HG03060 (cell line): ENCODE measurements around the gene TEAD2.
"Not testable (repeated sequence)": the region's sequence is repeated elsewhere in the genome, so short reads cannot be mapped to it uniquely, and the experiment has no call there.

Experiments
- ATAC-seq: cut with Tn5 transposase; IDR thresholded peaks from one replicate; pipeline ENCODE4 v1.9.1; 2021; ENCODE audit warnings: low read depth, moderate number of reproducible peaks; ENCODE audit not compliant: unreplicated experiment

Gene TEAD2

DNA sequence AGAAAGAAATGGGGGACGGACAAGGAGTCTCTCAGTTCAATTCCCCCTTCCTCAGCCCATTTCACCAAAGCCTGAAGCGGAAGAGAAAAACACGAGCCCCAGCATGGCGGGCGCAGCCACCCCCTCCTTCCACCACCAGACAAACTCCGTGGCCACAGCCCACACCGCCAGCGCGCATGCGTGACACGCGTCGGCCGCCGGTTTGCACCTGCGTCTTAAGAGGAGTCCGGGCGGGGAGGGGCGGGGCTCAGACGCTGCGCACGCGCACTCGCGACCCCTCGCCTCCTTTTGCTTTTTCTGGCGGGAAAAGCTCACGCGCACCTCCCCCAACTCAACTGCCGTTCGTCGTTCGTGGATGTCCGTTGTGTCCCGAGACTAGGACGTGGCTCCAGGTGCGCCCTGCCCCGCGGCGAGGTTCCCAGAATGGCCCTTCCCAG, 25.7 kb upstream of the TEAD2 start, which contains the start of gene KASH5:
Gene KASH5, plus strand, starts transcription at position 314 of the 437 bp plus-strand sequence. CDS start 2,635 bp downstream, outside the sequence.
- ATAC-seq, result no peak

DNA sequence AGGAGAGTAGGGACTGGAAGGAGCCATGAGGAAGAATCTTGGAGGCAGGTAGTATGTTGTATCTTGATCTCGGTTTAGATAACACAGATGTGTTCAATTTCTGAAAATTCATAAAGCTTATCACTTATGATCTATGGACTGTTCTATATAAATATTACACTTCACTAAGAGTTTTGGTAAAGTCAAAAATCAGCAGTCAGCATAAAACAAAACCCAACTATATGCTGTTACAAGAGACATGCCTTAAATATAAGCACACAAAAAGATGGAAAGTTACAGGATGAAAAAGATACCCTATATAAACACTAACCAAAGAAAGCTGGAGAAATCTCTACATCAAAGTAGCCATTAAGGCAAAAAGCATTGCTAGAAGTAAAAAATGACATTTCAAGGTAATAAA, 21.4 kb upstream of the TEAD2 start:
- ATAC-seq, result no peak

DNA sequence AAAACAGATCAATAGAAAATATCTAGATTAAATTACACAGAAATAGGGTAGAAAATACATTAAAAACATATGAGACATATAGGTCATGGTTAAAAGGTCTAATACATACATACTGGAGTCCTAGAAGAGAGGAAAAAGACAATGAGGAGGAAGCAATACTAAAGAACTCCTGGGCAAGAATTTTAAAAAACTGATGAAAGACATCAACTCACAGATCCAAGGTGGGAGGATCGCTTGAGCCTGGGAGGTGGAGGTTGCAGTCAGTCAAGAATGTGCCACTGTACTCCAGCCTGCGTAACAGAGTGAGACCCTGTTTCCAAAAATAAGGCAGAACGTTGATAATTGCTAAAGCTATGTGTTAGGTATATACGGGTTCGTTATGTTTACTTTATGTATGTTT, 20.4 kb upstream of the TEAD2 start:
- no peak for ATAC-seq

DNA sequence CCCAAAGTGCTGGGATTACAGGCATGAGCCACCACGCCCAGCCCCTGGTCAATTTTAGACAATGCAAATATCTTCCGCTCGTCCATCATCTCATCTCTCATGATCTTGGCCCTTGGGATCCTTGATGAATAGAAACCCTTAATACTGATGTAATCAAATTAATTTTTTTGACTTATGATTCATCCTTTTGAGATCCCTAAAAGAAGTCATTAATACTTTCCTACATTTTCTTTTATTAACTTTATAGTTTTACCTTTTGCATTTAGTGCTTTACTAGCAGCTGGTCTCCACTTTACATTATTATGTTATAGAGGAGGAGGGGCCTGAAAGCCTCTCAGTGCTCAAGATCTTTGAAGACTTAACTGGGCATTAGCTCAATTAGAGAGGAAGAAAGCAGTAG, 18.2 kb upstream of the TEAD2 start:
- ATAC-seq, result no peak

DNA sequence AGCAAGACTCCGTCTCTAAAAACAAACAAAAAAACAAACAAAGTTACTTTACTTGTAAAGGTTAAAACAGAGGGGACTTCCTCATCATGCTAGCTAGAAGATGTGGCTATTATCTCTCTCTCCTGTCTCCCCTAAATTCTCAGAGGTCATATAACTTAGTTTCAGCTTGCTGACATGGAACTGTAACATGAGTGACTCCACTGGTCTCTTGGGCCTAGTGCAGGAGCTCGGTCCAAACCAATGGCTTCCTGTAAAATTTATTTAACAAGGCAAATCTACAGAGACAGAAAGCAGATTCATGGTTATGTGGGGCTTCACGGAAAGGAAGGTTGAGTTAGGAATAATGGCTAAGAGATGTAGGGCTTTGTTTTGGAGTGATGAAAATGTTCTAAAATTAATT, 16.3 kb upstream of the TEAD2 start:
- no peak for ATAC-seq

DNA sequence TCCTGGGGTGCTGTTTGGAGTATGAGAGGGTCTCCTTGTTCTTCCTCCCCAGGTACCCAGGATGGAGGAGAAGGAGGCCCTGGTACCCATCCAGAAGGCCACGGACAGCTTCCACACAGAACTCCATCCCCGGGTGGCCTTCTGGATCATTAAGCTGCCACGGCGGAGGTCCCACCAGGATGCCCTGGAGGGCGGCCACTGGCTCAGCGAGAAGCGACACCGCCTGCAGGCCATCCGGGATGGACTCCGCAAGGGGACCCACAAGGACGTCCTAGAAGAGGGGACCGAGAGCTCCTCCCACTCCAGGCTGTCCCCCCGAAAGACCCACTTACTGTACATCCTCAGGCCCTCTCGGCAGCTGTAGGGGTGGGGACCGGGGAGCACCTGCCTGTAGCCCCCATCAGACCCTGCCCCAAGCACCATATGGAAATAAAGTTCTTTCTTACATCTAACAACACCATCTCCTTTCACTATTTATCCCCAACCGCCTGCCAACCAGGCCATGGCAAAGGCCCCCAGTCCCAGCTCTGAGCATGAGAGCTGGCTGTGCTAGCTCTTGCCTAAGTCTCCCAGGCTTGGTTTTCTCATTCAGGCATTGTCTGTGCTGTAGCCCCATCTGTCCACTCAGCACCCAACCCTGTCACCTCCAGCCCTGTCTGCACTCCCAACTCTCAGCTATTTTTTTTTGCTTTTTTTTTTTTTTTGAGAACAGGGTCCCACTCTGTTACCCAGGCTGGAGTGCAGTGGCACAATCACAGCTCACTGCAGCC, 12.6 kb upstream of the TEAD2 start:
- no peak for ATAC-seq

DNA sequence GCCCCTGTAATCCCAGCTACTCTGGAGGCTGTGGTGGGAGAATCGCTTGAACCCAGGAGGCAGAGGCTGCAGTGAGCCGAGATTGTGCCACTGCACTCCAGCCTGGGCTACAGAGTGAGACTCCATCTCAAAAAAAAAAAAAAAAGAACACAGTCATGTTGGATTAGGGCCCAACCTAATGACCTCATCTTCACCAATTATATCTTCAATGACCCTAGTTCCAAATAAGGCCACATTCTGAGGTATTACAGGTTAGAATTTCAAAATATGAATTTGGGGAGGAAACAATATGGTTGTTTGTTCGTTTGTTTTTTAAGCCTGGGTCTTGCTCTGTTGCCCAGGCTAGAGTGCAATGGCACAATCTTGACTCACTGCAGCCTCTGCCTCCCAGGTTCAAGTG, 11.0 kb upstream of the TEAD2 start:
- not testable (repeated sequence) for ATAC-seq

DNA sequence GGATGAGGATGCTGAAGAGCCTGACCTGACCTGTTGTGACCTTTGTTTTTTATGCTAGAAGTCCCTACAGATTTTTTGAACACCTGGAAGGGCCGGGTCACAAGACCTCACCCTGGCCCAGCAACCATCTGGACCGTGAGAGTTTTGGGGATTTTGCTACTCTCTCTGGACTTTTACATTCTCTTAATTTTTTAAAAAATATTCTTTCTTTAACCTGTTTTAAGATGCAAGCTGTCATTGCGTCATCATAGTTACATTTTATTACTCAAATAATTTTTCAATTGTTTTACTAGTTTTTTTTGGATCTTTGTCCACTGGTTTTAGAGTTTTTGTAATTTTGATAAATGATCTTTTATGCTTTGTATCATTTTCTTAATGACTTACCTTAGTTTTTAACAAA, 9.0 kb upstream of the TEAD2 start:
- no peak for ATAC-seq

DNA sequence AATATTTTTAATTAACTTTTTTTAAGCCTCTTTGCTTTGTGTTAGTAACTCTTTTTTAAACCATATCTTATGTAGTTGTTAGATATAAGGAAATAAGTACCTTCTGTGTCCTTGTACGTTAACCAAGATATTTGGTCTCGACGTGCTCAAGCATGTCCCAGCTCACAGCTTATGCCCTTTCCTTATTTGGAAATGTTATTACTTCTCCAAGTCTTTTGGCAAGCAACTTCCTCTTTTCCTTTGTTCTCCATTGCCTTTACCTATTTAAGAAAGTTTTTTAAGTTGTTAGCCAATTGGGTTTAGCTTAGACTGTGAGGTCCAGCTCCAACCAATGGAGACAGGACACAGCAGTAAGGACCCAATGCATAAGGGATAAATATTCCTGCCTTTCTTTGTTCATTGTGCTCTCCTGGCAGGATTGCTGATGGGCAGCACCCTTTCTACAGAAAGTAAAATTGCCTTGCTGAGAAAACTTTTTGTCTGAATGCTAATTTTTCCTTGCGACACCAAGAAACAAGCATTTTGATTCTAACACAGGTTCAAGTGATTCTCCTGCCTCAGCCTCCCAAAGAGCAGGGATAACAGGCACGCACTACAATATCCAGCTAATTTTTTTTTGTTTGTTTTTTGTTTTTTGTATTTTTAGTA, 6.6 kb upstream of the TEAD2 start:
- ATAC-seq, result no peak

DNA sequence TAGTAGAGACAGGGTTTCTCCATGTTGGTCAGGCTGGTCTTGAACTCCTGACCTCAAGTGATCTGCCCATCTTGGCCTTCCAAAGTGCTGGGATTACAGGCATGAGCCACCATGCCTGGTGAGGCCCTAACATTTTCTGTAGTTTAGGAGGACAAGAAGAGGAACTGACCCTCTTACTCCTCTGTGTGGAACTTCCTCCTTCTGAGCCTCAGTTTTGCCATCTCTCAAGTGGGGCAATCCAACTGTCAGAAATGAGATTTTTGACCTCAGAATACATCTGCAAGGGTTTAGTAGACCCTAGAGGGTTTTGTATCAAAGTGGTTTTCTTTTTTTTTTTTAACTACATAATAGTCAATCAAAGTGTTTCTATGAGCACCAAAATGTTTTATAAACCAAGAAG, 3.9 kb upstream of the TEAD2 start:
- ATAC-seq, result no peak

DNA sequence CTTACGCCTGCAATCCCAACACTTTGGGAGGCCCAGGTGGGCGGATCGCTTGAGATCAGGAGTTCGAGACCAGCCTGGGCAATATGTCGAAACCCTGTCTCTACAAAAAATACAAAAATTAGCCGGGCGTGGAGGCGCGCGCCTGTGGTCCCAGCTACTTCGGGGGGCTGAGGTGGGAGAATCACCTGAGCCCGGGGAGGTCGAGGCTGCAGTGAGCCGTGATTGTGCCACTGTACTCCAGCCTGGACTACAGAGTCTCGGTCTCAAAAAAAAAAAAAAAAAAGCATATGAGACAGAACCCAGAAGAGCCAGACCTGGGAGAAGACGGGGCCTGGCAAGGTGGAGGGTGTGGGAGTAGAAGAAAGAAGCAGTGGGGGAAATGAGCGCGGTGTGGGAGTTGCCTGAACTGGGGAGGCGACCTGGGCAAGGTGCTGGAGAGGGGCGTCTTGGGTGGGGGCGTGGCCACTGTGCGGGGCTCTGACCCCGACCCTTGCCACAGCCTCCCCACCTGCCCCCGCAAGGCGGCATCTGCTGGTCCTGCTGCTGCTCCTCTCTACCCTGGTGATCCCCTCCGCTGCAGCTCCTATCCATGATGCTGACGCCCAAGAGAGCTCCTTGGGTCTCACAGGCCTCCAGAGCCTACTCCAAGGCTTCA, 2.0 kb upstream of the TEAD2 start:
- no peak for ATAC-seq

DNA sequence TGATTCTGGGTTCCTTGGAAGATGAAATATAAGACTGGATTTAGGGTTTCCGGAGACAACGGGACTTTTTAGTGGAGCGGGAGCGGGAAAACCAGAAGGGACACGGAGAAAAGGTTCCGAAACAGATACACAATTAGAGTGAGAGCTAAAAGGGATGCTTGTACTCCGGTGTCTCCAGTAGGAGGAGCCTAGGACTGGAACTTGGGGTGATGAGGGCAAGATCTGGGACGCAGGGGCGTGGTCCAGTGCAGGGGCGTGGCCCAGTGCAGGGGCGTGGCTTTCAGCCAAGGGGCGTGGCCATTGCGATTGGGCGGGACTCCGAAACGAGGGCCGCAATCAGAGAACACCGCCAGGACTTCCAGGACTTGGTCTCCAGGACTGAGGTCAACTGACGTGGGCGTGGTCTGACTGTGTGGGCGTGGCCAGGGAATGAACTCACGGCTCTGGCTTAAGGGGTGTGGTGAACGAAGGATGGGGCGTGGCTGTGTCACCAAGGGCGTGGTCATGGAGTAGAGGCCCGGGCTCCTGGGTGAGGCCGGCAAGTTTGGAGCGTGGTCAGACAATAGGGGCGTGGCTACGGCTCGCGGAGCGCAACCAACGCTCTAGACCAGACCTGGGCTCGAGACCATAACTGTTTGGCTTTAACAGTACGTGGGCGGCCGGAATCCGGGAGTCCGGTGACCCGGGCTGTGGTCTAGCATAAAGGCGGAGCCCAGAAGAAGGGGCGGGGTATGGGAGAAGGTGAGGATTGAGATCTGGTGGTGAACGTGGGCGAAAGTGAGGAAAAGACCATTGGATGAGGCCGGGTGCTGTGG, 1.3 kb upstream of the TEAD2 start, which contains the start of gene DKKL1:
Gene DKKL1, plus strand, starts transcription at position 610 of the 815 bp plus-strand sequence. Its CDS starts 122 bp downstream, at position 732.
- ATAC-seq, result peak; percentile 65

DNA sequence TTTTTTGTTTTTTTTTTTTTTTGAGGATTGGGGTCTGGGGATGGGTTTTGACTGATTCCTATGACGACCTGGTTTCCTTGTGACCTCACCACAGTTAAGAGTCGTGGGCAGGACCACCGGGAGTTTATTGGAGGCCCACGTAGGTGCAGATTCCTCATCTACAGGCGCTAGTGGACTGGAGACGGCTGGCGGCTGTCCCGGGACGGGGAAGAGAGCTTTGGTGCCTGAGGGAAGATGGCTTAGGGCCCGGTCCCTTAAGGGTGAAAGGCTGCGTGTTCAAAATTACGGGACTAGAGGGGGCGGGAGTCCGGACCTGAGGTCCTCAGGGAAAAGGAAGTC, 682 bp upstream of the TEAD2 start:
- ATAC-seq, result no peak

DNA sequence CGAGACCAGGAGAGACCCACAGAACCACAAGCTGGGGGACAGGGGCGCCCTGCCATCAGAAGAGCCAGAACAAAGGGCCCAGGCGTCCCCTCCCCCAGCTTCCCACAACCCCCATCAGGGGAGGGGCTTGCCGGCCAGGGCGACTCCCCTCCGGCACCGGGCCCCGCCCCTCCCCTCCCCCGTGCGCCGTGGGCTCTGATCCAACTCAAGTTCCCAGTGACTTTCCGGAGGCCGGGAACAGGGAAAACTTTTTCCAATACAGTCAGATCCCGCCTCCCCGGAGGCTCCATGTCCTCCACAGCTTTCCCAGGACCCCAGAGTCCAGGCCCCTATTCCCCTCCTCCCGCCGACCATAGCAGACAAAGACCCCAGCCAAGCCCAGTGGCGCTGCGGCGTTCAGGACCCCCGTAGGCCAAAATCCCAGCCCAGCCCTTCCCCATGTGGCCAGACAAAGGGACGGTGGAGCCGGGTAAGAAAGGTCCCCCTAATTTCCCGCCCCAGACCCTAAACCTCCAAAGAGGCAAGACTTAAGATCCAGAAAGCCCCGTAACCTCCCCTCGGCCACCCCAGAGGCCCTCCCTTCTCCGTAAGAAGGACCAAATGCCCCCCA, 673 bp downstream of the TEAD2 start:
- no peak for ATAC-seq

DNA sequence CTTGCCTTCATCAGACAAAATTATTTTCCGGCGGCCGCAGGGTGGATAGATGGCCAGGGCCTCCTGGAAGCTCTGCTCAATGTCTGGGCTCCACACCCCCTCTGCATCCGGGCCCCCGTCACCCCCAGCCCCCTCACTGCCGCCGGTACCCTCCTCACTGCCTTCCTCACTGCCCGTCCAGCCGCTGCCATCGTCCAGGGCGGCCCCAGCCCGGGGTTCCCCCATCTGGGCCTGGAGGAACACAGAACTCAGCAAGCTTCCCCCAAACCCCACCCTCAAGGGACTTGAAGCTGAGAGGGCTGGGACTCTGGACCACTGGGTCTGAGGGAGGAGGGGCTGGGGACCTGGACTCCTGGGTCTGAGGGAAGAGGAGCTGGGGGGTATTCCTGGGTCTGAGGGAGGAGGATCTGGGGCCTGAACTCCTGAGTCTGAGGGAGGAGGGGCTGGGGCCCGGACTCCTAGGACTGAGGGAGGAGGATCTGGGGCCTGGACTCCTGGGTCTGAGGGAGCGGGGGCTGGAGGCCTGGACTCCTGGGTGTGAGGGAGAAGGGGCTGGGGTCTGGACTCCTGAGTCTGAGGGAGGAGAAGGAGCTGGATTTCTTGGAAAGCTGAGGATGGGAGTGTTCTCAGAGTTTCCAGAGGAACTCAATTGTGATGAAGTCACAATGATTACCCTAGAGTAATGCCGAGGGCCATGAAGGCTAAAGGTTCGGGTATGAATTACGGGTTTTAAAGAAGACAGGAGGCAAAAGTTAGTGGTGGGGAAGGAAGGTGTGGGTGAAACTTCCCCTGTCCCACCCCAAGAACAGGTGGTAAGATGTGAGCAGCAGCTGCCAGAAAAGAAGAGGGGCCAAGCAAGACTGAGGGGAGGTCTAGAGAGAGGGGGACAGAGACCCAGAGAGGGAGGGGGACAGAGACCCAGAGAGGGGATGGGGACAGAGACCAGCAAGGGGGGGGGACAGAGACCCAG, 2.1 kb downstream of the TEAD2 start:
- ATAC-seq, result no peak

DNA sequence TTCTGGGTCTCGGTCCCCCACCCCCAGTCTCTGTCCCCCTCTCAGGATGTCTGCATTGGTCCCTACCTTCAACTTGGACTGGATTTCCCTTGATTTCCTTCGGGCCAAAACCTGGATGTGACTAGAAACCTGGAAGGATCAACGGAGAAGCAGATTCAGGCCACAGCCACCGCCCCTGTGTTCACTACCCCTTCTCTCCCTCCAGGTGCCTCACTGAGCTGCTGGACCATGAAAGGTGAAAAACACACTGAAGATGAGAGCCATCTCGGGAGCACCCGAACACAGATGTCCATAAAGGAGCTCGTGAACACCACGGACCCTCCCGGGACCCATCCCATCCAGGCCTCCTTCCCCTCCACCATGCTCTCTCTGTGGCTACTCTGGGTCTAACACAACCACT, 5.0 kb downstream of the TEAD2 start:
- no peak for ATAC-seq

DNA sequence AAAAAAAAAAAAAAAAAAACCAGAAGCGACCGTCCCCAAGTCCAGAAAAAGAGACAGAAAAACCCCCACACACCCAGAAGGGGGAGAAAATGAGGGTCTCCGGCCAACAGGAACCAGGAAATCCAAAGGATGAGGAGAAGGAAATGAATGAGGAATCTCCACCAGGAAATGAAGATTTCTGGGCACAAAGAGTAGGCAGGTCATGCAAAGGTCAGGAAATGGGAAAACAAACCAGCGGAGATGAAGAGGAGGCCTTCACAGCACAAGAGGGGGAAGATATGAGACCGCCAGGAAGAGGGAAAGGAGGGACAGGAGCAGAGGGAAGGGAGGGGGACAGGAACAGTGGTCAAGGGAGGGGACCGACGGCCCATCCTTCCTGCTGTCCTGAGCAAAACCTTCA, 5.8 kb downstream of the TEAD2 start:
- ATAC-seq, result no peak

DNA sequence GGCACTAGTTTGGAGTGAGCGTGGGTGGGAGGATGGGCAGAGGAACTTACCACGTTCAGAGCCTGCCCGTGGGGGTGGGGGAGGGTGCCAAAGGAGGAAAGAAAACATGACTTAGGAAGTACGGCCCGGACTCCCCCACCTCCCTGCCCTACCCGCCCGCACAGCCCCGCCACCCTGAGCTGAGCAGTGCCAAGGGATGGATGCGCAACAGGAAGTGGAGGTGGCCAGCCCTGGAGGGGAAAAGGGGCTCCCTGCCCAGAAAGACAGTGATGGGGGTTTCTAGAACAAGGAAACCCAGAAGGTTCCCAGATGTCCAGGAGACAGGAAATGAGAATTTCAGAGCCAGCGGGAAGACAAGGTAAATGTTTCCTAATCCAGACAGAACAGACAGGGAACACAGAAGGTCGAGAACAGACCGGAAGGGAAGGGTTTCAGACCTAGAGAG, 6.3 kb downstream of the TEAD2 start:
- ATAC-seq, result no peak

DNA sequence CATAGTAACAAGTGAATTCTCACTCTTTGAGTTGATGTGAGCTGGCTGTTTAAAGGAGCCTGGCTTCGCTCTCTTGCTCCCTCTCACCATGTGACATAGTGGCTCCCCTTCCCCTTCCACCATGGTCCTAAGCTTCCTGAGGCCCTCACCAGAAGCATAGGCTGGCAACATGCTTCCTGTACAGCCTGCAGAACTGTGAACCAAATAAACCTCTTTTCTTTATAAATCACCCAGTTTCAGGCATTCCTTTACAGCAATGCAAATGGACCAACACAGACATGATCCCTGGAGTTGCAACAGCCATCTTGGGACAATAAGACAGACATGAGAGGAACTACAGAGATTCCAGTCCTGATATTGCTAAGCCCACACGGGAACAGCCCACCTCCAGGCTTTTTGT, 12.6 kb downstream of the TEAD2 start:
- ATAC-seq, result no peak
